ENCODE measurements around the gene PLS3.

PLS3 gene, protein sequence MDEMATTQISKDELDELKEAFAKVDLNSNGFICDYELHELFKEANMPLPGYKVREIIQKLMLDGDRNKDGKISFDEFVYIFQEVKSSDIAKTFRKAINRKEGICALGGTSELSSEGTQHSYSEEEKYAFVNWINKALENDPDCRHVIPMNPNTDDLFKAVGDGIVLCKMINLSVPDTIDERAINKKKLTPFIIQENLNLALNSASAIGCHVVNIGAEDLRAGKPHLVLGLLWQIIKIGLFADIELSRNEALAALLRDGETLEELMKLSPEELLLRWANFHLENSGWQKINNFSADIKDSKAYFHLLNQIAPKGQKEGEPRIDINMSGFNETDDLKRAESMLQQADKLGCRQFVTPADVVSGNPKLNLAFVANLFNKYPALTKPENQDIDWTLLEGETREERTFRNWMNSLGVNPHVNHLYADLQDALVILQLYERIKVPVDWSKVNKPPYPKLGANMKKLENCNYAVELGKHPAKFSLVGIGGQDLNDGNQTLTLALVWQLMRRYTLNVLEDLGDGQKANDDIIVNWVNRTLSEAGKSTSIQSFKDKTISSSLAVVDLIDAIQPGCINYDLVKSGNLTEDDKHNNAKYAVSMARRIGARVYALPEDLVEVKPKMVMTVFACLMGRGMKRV

DNA sequence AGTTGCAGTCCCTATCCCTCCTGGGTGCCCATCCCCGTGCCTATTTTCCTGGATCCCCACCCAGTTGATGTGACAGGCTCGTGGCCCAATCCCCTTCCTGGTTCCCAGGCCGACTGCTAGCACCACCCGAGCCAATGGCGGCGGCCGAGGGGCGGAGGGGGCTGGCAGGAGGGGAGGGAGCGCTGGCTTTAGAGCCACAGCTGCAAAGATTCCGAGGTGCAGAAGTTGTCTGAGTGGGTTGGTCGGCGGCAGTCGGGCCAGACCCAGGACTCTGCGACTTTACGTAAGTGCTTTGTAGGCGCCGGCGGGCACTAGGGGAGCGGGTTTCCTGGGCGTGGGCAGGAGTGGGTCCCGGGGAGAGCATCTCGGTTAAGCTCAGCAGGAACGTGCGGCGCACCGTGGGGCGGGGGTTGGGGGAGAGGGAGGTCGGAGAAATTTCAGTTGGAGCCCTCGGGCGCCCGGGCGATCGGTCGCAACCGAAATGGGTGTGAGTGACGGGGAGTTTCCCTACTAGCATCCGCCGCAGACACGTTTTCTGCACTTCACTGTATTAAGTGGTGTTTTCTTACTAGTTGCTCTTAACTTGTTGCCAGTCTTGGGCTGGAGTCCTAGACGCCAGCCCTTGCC lies at the start of gene PLS3:
PLS3 (plus strand) TSS at position 197 of the 627 bp plus-strand sequence. CDS start 49,077 bp downstream, outside the sequence.
- TF ChIP-seq, protein P1, sequence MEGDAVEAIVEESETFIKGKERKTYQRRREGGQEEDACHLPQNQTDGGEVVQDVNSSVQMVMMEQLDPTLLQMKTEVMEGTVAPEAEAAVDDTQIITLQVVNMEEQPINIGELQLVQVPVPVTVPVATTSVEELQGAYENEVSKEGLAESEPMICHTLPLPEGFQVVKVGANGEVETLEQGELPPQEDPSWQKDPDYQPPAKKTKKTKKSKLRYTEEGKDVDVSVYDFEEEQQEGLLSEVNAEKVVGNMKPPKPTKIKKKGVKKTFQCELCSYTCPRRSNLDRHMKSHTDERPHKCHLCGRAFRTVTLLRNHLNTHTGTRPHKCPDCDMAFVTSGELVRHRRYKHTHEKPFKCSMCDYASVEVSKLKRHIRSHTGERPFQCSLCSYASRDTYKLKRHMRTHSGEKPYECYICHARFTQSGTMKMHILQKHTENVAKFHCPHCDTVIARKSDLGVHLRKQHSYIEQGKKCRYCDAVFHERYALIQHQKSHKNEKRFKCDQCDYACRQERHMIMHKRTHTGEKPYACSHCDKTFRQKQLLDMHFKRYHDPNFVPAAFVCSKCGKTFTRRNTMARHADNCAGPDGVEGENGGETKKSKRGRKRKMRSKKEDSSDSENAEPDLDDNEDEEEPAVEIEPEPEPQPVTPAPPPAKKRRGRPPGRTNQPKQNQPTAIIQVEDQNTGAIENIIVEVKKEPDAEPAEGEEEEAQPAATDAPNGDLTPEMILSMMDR (IDR thresholded peaks at IDR 0.05; ENCODE audit: low read depth, low read length, missing control alignments) = no peak
- peak; percentile 19 for DNase-seq (ENCODE audit: low read depth)
- peak within 1 kb of the TSS; percentile 58 for H3K4me3 ChIP-seq (ENCODE audit: low read depth, low read length)

DNA sequence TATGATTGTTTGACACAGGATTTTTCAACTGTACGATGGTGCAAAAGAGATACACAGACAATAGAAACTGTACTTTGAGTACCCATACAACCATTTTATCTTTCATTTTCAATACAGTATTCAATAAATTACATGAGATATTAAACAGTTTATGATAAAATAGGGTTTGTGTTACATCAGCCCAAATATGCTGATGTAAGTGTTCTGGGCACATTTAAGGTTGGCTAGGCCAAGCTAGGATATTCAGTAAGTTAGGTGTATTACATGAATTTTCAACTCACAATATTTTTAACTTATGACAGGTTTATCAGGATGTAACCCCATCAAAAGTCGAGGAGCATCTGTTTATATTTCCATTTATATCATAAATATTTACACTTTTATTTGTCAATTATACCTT lies 42.9 kb upstream of the PLS3 start:
- DNase-seq (ENCODE audit: low read depth) = no peak
- TF ChIP-seq, protein P1 (IDR thresholded peaks at IDR 0.05; ENCODE audit: low read depth, low read length, missing control alignments) = no peak
- H3K4me3 ChIP-seq (ENCODE audit: low read depth, low read length) = no peak overlapping the region

DNA sequence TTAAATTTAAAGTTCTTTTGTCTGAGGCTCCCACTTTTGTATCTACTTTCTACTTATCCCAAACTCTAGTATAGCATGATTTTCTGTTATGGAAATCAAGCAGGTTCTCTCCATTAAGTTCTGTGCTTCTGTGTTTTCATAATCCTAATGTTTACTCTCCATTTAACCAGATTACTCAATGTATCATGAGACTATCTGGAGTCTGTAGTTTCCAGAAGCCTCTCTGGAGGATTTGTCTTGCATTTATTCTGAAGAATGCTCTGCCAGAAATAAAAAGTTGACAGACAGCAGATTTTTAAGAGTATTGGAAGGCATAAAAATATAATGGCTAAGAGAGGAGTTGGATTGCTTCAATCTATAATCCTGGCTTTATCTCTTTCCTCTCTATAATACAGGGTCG lies 39.2 kb upstream of the PLS3 start:
- no peak for DNase-seq (ENCODE audit: low read depth)
- H3K4me3 ChIP-seq (ENCODE audit: low read depth, low read length) = no peak overlapping the region
- TF ChIP-seq, protein P1 (IDR thresholded peaks at IDR 0.05; ENCODE audit: low read depth, low read length, missing control alignments) = no peak

DNA sequence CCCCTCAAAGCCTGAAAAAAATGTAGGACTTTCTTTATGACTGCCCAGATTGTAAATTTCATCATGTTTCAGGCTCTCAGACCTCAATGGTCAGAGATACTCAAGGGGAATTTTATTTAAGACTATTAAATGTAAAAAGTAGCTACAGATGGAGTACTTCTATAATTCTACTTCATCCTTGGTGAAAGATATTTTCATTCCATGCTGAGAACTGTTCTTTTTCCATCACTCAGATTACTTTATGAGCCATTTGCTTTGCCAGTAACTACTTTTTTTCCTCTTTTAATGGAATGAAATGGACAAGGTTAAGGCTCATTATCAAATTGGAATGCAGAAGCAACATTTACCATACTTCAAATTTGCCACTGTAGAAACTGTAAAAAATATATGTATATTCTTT lies 38.0 kb upstream of the PLS3 start:
- no peak for DNase-seq (ENCODE audit: low read depth)
- no peak overlapping the region for H3K4me3 ChIP-seq (ENCODE audit: low read depth, low read length)
- TF ChIP-seq, protein P1 (IDR thresholded peaks at IDR 0.05; ENCODE audit: low read depth, low read length, missing control alignments) = no peak

DNA sequence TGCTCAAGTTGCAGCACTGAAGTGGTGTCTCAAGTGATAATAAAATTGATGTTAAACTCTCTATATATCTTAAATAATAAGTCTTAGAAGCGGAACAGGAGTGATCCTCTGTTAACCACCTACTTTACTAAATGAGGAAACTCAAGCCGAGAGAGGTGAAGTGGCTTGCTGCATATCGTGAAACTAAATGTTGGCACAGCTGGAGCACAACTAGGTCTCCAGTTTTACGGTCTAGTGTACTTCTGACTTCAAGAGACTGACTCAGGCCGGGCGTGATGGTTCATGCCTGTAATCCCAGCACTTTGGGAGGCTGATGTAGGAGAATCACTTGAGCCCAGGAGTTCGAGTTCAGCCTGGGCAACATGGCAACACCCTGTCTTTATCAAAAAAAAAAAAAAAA lies 35.5 kb upstream of the PLS3 start:
- H3K4me3 ChIP-seq (ENCODE audit: low read depth, low read length) = no peak overlapping the region
- TF ChIP-seq, protein P1 (IDR thresholded peaks at IDR 0.05; ENCODE audit: low read depth, low read length, missing control alignments) = no peak
- no peak for DNase-seq (ENCODE audit: low read depth)

DNA sequence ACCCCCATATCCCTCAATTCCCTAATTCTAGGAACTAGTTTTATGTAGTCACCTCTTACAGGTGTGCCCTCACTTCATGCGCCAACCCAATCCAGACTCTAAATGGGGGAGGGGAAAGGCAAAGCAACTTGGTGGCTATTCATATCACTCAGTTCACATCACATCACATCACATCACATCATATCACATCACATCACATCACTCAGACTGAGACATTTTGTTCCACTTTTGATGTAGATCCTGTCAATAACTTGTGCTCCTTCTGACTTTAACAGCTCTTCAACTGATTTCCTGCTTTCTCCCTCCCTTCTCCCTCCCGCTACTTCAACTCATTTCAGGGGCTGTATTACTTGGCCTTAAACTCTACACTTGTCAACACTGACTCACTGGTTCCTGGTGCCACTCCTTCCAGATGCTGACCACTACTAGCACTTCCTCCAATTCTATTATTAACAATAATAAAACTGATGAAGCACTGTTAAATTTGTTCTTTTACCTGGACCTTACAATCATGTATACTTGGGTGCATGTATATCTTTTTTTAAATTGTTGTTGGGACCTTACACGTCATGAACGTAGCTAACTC lies 29.1 kb upstream of the PLS3 start:
- no peak for DNase-seq (ENCODE audit: low read depth)
- H3K4me3 ChIP-seq (ENCODE audit: low read depth, low read length) = no peak overlapping the region
- TF ChIP-seq, protein P1 (IDR thresholded peaks at IDR 0.05; ENCODE audit: low read depth, low read length, missing control alignments) = no peak

Measured in GM12864 (cell line).